GM21786 (cell line): ENCODE measurements around the gene PSMB5.
"Not testable (repeated sequence)": the region's sequence is repeated elsewhere in the genome, so short reads cannot be mapped to it uniquely, and the experiment has no call there.

Source experiments
- ATAC-seq: cut with Tn5 transposase; IDR thresholded peaks from one replicate; pipeline ENCODE4 v1.9.1; 2021; ENCODE audit not compliant: unreplicated experiment

The PSMB5 gene

DNA sequence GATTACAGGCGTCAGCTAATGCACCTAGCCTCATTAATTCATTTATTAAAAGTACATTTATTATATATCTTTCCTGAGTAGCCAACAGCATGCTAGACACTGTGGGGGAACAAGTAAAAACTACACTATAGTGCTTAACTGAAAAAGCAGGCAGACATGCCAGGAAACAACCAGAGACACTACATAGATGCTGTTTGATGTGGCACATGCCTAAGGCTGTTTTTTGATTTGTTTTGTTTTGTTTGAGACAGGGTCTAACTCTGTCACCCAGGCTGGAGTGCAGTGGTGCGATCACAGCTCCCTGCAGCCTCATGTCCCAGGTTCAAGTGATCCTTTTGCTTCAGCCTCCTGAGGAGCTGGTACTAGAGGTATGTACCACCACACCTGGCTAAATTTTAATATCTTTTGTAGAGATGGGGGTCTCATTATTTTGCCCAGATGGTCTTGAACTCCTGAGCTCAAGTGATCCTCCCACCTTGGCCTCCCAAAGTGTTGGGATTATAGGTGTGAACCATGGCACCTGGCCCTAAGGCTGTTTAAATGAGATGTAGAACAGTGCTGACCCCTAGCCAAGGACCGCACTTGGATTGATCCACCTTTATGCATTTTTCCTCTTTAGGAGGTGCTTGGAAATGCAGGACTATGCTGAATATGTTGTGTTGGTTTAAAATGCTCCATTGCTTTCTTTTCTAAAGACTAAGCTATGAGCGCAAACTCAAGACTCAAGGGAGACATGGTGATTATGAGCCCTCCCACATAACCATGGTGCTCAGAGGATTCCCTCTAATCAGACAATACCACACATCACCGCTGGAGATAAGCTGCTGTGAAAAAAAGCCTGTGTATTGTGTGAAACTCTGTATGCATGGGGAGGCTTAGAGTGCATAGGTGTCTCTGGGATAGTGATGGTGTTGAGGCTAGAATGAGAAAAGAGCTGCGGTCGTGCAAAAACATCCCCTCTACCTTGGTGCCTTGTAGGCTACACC, 14.3 kb downstream of the PSMB5 start:
- ATAC-seq, result no peak

DNA sequence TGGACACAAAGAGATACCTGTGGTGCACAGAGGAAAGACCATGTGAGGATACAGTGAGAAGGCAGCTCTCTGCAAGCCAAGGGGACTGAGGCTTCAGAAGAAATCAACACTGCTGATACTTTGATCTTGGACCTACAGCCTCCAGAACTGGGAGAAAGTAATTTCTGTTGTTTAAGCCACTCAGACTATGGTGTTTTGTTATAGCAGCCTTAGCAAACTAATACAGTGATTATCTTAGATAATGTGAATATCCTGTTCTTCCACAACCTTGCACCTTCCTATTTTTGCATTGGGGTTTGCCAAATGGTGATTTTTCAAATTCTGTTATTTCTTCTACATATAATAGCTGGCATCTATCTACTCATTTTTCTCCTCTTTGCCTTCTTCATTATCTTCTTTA, 16.6 kb downstream of the PSMB5 start:
- ATAC-seq, result no peak

DNA sequence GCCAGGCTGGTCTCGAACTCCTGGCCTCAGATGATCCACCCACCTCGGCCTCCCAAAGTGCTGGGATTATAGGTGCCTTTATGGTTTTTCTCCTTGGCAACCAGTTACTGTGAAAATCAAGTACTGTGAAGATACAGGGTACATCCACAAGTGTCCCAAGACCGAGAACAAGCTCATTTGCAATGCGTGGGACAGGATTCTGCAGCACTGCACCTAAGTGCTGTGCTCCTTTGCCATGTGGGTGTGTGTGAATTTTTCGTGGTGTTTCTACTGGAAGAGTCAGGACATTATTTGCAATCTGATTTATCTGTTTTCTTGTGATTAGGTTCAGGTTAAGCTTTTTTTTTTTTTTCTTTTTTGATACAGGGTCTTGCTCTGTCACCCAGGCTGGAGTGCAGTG, 17.6 kb downstream of the PSMB5 start:
- no peak for ATAC-seq

DNA sequence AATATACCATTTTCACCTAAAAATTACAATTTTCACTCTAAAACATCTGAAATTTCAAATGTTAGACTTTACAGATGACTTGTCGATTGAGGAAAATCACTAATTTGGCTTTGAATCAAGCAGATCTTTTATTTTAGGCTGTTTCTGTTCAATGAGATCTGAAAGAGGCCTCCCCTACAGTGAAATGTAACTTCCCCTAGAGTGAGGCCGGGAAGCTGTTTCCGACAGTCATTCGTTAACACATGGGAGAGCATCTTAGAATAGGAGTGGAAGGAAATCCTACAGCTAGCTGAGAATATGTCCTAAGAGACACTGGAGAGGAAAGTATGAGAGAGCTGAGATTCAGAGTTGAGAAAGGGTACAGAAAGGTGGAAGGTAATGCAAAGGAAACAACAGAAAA, 19.1 kb downstream of the PSMB5 start:
- ATAC-seq, result no peak

DNA sequence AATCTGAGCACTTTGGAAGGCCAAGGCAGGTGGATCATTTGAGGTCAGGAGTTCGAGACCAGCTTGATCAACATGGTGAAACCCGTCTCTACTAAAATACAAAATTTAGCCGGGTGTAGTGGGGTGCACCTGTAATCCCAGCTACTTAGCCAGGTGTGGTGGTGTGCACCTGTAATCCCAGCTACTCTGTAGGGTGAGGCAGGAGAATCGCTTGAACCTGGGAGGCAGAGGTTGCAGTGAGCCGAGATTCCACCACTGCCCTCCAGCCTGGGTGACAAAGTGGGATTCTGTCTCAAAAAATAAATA, 21.0 kb downstream of the PSMB5 start:
- not testable (repeated sequence) for ATAC-seq

DNA sequence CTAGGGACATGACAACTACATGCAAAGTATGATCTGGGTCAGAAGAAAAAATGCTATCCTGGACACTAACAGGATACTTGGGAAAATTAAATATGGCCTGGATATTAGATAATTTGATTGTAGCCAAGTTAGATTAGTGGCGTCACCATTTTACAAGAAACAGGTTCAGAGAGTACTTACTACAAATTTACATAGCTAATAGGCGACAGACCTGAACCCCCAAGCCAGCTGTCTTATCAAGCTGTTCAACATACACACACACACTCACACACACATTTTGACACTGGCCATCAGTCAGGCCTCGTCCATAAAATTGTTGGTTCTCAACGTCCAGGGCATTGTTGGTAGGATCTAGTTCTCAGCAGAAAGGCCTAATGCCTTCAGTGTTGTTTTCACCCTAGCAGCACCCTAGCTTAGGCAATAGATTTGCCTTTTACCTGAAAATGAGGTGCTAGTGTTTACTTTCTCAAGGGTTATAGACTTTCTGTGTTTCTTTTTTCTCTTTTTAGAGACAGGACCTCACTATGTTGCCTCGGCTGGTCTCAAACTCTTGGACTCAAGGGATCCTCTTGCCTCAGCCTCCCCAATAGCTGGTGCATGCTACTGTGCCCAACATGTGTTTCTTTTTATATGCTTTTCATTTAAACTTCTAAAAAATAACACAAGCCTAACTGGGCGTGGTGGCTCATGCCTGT, 21.5 kb downstream of the PSMB5 start:
- ATAC-seq, result no peak

GRCh38 chr14:23009939-23010726, 24.6 kb downstream of the PSMB5 start, which contains the start of gene C14orf93:
Gene C14orf93 (minus strand): TSS chr14:23010143. CDS start chr14:22999023, 11,120 bp downstream.
- ATAC-seq, result no peak

DNA sequence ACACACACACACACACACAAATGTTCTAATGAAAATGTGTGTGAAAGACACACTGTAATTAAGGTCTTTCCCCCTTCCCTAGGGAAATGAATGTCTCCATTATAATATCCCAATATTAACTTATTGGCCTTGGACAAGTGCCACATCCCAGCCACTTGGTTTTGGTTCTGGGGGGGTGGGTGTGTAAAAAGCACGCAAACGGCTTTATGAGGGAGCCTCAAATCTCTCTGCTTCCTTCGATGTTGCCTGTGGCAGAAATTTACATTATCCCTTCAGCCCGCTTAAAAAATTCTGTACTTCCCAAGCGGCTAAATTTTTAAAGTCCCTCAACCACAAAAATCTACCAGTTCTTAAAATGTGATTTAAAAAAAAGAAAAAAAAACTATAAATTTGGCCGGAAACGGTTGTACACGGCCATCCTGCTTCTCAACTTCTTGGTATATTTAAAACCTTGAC, 25.2 kb downstream of the PSMB5 start:
- no peak for ATAC-seq

- no peak for ATAC-seq
These were observed 25.9 kb downstream of the PSMB5 start for GRCh38 chr14:23008831-23009230.

- peak; percentile 92 for ATAC-seq
These were observed 27.9 kb downstream of the PSMB5 start for GRCh38 chr14:23006544-23007419.

GRCh38 chr14:23006188-23006534, 28.5 kb downstream of the PSMB5 start:
- no peak for ATAC-seq

DNA sequence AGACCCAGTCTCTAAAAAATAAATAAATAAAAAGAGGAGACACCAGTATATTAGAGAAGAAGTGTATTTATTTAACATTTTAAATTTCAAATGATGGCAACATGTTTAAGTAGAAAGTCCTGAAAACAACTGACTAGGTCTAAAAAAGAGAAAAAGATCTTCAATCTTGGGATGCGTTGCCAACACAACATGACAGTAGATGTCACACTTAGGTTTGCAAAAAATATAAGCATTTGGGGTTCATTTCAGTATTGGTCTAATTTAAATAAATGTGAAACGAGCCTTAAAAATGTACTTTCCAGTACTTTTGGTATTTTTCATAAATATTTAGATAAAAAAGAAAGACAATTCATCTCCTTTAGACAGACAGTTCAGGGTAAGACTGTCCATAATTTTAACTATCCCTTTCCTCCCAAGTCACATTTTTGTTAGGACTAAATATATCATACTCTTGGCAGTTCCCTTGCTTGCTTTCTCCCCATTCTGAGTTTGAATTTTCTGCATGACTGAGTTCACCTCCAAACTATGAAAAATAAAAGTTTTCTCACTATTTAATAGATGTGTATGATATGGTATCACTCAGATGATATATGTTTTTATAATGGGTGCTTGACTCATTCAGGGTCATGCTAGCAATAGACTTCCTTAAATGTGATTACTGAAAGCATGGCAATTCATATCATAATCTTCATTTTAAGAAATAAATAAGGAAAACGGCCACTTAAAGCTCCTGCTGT, 29.1 kb downstream of the PSMB5 start:
- no peak for ATAC-seq

DNA sequence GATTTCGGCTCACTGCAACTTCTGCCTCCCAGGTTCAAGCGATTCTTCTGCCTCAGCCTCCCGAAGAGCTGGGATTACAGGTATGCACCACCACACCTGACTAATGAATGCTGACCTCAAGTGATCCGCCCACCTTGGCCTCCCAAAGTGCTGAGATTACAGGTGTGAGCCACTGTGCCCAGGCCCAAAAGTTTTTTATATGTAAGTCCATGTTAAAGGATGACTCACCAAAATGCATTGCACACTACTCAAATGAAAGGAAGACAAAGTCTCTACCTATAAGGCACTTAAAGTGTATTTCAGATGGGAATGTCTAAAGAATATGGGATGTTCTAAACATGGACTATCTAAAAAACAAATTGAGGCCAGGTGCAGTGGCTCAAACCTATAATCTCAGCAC, 30.4 kb downstream of the PSMB5 start:
- ATAC-seq, result not testable (repeated sequence)

DNA sequence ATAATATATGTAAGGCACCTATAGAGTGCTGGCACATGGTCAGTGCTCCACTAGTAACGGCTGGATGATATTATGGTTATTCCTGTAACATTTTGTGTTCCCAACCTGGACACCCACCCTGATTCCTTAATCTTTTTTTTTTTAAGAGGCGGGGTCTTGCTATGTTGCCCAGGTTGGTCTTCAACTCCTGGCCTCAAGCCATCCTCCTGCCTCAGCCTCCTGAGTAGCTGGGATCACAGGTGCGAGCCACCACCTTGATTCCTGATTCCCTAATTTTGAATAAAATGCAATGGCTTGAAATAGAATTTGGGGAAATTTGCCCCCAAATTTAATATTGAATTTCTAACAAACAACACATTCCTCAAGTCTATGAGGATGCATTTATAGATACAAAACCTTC, 32.1 kb downstream of the PSMB5 start:
- ATAC-seq, result no peak

DNA sequence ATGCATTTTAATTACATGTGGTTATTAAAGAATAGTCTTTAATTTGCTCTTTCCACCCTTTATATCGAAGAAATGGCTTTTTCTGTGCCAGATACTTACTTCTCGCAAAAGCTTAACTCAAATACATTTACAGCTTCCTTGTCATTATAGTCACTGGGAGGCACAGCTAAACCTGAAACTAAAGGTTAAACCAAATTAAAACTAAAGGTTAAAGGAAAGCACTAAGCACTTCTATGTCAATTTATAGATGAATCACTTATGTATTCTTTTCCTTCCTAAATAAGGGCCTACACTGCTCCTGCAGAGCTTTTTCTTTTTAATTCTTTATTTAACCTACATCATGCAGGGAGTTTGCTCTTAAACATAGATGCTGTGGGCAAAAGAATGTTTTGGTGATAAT, 33.8 kb downstream of the PSMB5 start:
- no peak for ATAC-seq

DNA sequence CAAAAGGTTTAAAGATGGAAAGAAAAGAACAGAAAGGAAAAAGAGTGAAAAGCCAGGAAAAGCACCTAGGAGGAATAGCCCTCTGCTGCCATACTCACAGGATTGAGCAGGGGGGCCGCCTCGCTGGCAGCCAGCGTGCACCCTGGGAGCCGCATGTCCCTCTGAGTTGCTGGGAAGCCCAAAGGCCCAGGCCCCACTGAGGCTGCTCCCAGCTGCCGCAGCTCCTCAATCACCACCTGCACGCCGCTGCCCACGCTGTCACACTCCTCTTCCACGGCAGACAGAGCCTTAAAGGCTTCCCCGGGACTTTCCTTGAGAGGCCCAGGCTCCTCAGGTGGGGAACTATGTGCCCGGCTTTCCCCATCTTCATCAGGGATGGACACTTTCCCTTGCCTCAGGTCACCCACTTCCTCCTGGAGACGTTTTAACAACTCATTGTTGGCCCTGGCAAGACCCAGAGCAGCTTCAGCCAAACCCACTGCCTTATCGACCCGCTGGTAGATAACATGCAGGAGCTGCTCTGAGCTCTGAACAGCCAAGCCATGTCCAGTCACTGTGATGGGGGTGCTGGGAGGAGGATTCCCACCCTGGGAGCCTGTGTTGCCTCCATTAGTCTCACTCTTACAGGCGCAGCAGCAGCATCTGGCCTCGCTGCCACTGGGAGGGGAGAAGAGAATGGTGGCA, 36.2 kb downstream of the PSMB5 start:
- no peak for ATAC-seq

DNA sequence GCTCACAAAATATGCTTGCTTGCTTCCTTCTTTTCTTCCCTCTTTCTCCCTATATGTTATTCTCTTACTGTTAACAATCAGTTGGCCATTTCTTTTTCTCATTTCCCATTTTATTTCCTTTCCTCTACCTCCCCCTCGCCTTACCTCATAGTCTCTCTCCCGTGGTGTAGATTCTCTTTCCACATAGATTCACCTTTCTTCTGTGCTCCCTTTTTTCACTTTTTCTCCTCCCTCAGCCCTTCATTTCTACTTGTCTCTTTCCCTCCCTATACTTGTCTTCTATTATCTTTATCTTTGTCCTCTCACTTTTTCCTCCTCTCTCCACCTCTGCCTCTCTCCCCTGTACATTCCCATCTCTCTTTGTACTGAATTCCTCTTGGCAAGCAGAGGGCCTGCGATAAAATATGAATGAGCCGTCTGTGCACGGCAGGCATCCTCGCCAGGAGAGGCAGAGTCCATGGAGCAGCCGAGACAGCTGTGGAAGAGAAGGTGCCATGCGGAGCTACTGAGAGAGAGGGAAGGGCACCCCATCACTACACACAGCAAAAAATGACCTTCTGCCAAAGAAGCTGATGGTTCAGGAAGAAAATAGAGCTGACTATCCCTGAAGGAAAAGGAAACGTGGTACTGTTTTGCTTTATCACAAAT, 36.9 kb downstream of the PSMB5 start:
- ATAC-seq, result no peak

GRCh38 chr14:22996768-22997654, 37.7 kb downstream of the PSMB5 start:
- ATAC-seq, result no peak
